GM06990 (cell line): ENCODE data around the gene CPB2.

ENCODE experiments used
- DNase-seq: peaks from one replicate; pipeline ENCODE4 v3.0.0-alpha.2; 2011; ENCODE audit not compliant: insufficient read length; ENCODE audit errors: extremely low read depth
- H3K27me3 ChIP-seq: replicated peaks from 2 replicates; pipeline ENCODE4 v1.6.0; 2011; ENCODE audit warnings: low read length; ENCODE audit not compliant: control insufficient read depth, insufficient read depth
- H3K36me3 ChIP-seq: 2 replicates; pipeline ENCODE4 v1.5.1; 2011; ENCODE audit warnings: low read length; ENCODE audit not compliant: control insufficient read depth, insufficient read depth
- H3K4me3 ChIP-seq: replicated peaks from 2 replicates; pipeline ENCODE4 v1.5.1; 2011; ENCODE audit warnings: low read depth, mild to moderate bottlenecking, control low read depth, low read length
- CTCF ChIP-seq: IDR thresholded peaks from 2 replicates; pipeline ENCODE4 v1.5.1; 2011; ENCODE audit warnings: low read length, control low read depth, mild to moderate bottlenecking, inconsistent platforms; ENCODE audit not compliant: insufficient read depth, poor library complexity, severe bottlenecking

The CPB2 gene

GRCh38 chr13:46109451-46109850 is 4.6 kb upstream of the CPB2 start:
- DNase-seq: no peak
- Histone ChIP-seq H3K36me3 (no peaks in the 10 kb centered on the region), H3K27me3 (no peaks in the 10 kb centered on the region), H3K4me3 (no peak overlapping the region)
- no peak for TF ChIP-seq CTCF

GRCh38 chr13:46106839-46107371 is 2.1 kb upstream of the CPB2 start:
- no peak for DNase-seq
- no peak overlapping the region for H3K4me3 ChIP-seq
- no peaks in the 10 kb centered on the region for H3K36me3 ChIP-seq
- TF ChIP-seq CTCF: no peak
- no peaks in the 10 kb centered on the region for H3K27me3 ChIP-seq

DNA sequence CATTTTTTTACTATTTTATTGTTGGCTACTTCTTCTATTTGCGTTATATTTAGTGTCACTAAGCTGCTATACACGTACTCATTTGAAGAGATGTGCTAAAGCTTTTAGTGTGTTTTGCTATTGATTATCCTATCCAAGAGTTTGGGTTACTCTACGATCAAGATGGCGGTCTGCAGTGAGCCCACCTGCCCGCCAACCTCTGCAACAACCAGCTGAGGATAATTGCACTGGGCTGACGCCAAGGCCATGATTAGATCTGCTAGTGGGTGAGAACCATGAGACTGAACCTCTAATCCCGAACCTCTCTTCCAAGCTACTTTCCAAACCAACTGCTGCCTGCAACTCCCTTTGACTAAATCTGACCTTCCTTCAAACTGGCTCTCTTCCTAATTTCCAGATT is 1.8 kb downstream of the CPB2 start:
- TF ChIP-seq CTCF: no peak
- H3K27me3 ChIP-seq: no peaks in the 10 kb centered on the region
- no peak for DNase-seq
- no peaks in the 10 kb centered on the region for H3K36me3 ChIP-seq
- no peak overlapping the region for H3K4me3 ChIP-seq

DNA sequence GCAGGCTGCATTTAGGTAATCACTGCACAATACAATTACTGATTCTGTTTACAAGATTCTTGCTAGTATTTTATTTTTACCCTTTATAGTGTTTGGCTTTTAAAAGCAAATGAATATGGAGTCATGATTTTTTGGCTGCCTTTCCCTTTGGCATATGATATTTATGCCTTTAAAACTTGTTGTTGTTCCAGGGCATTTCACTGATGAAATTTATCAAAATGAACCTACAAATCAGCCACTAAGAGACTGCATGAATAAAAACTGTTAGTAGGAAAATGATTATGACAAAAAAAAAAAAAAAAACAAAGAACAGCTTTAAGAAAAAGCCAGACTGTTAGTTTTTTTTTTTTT is 2.6 kb downstream of the CPB2 start:
- TF ChIP-seq CTCF: no peak
- Histone ChIP-seq H3K27me3 (no peaks in the 10 kb centered on the region), H3K36me3 (no peaks in the 10 kb centered on the region), H3K4me3 (no peak overlapping the region)
- no peak for DNase-seq

- Histone ChIP-seq H3K36me3 (no peaks in the 10 kb centered on the region), H3K27me3 (no peaks in the 10 kb centered on the region), H3K4me3 (no peak overlapping the region)
- DNase-seq: no peak
- no peak for TF ChIP-seq CTCF
These were observed 3.2 kb downstream of the CPB2 start for GRCh38 chr13:46101484-46102254.
